ENCODE data around the gene CNGB1. TPM values are rescaled to one million over a fixed set of nuclear protein-coding genes. Genes with fewer than 3 reads are reported as not detected.

Gene CNGB1
- total RNA-seq, 1 donor from 2014 or later: not detected

- TF ChIP-seq CTCF (IDR thresholded peaks at IDR 0.05) (no peak), EZH2 (IDR thresholded peaks at IDR 0.05) (no peak)
- Mint-ChIP-seq H3K9me3 (no peaks in the 10 kb centered on the region), H3K4me3 (no peak overlapping the region), H3K27me3 (ENCODE audit: insufficient read depth, low read depth) (peaks cover 2% of the 10 kb centered on the region), H3K4me1 (peaks cover 3% of the 10 kb centered on the region), H3K27ac (no peak overlapping the region), H3K36me3 (no peaks in the 10 kb centered on the region)
- H3K4me3 ChIP-seq: no peak overlapping the region
- H3K9me3 ChIP-seq (ENCODE audit: low read depth): no peaks in the 10 kb centered on the region
- H3K27ac ChIP-seq: no peak overlapping the region
- H3K79me2 ChIP-seq (ENCODE audit: low read depth): no peaks in the 10 kb centered on the region
- DNase-seq (ENCODE audit: low spot score): no peak
- H2AFZ ChIP-seq (replicated peaks): no peak overlapping the region
- H3K27me3 ChIP-seq: no peaks in the 10 kb centered on the region
- H4K20me1 ChIP-seq (ENCODE audit: low read depth): no peaks in the 10 kb centered on the region
- H3K9ac ChIP-seq: no peak overlapping the region
- H3K4me1 ChIP-seq: no peaks in the 10 kb centered on the region
- H3F3A ChIP-seq (ENCODE audit: low read depth): no peaks in the 10 kb centered on the region
- H3K4me2 ChIP-seq: no peak overlapping the region
- H3K36me3 ChIP-seq: no peaks in the 10 kb centered on the region
Measured at GRCh38 chr16:57929250-57929649, 41.7 kb downstream of the CNGB1 start.

- no peaks in the 10 kb centered on the region for H4K20me1 ChIP-seq (ENCODE audit: low read depth)
- no peaks in the 10 kb centered on the region for H3K36me3 ChIP-seq
- H3K79me2 ChIP-seq (ENCODE audit: low read depth): no peaks in the 10 kb centered on the region
- peaks cover 3% of the 10 kb centered on the region for H3K9me3 Mint-ChIP-seq
- H3K4me1 Mint-ChIP-seq: peaks cover 6% of the 10 kb centered on the region
- H3K4me1 ChIP-seq: no peaks in the 10 kb centered on the region
- H3K4me2 ChIP-seq: no peak overlapping the region
- no peak overlapping the region for H3K4me3 ChIP-seq
- H3K27me3 Mint-ChIP-seq (ENCODE audit: insufficient read depth, low read depth): peaks cover 5% of the 10 kb centered on the region
- H3K9me3 ChIP-seq (ENCODE audit: low read depth): no peaks in the 10 kb centered on the region
- TF ChIP-seq CTCF (IDR thresholded peaks at IDR 0.05): no peak
- no peak for TF ChIP-seq EZH2phosphoT487 (IDR thresholded peaks at IDR 0.05)
- no peak for DNase-seq (ENCODE audit: low spot score)
- H2AFZ ChIP-seq (replicated peaks): no peak overlapping the region
- H3K27me3 ChIP-seq: no peaks in the 10 kb centered on the region
- no peaks in the 10 kb centered on the region for H3F3A ChIP-seq (ENCODE audit: low read depth)
- H3K9ac ChIP-seq: no peak overlapping the region
- no peak overlapping the region for H3K27ac Mint-ChIP-seq
- no peaks in the 10 kb centered on the region for H3K36me3 Mint-ChIP-seq
- no peak overlapping the region for H3K27ac ChIP-seq
- H3K4me3 Mint-ChIP-seq: no peak overlapping the region
Measured at GRCh38 chr16:57926041-57926440, 44.9 kb downstream of the CNGB1 start.

GRCh38 chr16:57925310-57925709, 45.6 kb downstream of the CNGB1 start:
- no peaks in the 10 kb centered on the region for H3K36me3 Mint-ChIP-seq
- peaks cover 5% of the 10 kb centered on the region for H3K27me3 Mint-ChIP-seq (ENCODE audit: insufficient read depth, low read depth)
- Histone ChIP-seq H3F3A (ENCODE audit: low read depth) (no peaks in the 10 kb centered on the region), H3K27ac (no peak overlapping the region), H2AFZ (replicated peaks) (no peak overlapping the region), H3K9ac (no peak overlapping the region), H3K4me3 (no peak overlapping the region), H3K79me2 (ENCODE audit: low read depth) (no peaks in the 10 kb centered on the region), H3K9me3 (ENCODE audit: low read depth) (no peaks in the 10 kb centered on the region), H4K20me1 (ENCODE audit: low read depth) (no peaks in the 10 kb centered on the region), H3K4me1 (no peaks in the 10 kb centered on the region), H3K4me2 (no peak overlapping the region), H3K27me3 (no peaks in the 10 kb centered on the region), H3K36me3 (no peaks in the 10 kb centered on the region)
- peaks cover 6% of the 10 kb centered on the region for H3K4me1 Mint-ChIP-seq
- no peak for DNase-seq (ENCODE audit: low spot score)
- TF ChIP-seq EZH2phosphoT487 (IDR thresholded peaks at IDR 0.05) (no peak), EZH2 (IDR thresholded peaks at IDR 0.05) (no peak), CTCF (IDR thresholded peaks at IDR 0.05) (no peak)
- H3K9me3 Mint-ChIP-seq: peaks cover 3% of the 10 kb centered on the region
- no peak overlapping the region for H3K27ac Mint-ChIP-seq
- H3K4me3 Mint-ChIP-seq: no peak overlapping the region

GRCh38 chr16:57924514-57924913, 46.4 kb downstream of the CNGB1 start:
- no peaks in the 10 kb centered on the region for H4K20me1 ChIP-seq (ENCODE audit: low read depth)
- no peak overlapping the region for H3K27ac Mint-ChIP-seq

More at GRCh38 chr16:57924514-57924913, 46.4 kb downstream of the CNGB1 start:
- H2AFZ ChIP-seq (replicated peaks): no peak overlapping the region
- DNase-seq (ENCODE audit: low spot score): no peak
- H3K36me3 ChIP-seq: no peaks in the 10 kb centered on the region
- H3F3A ChIP-seq (ENCODE audit: low read depth): no peaks in the 10 kb centered on the region
- Mint-ChIP-seq H3K36me3 (no peaks in the 10 kb centered on the region), H3K4me3 (no peak overlapping the region), H3K27me3 (ENCODE audit: insufficient read depth, low read depth) (peaks cover 5% of the 10 kb centered on the region), H3K4me1 (peaks cover 6% of the 10 kb centered on the region), H3K9me3 (peaks cover 3% of the 10 kb centered on the region)
- TF ChIP-seq EZH2 (IDR thresholded peaks at IDR 0.05) (no peak), EZH2phosphoT487 (IDR thresholded peaks at IDR 0.05) (no peak), CTCF (IDR thresholded peaks at IDR 0.05) (no peak)
- H3K79me2 ChIP-seq (ENCODE audit: low read depth): no peaks in the 10 kb centered on the region
- no peaks in the 10 kb centered on the region for H3K9me3 ChIP-seq (ENCODE audit: low read depth)
- H3K27me3 ChIP-seq: no peaks in the 10 kb centered on the region
- no peak overlapping the region for H3K9ac ChIP-seq
- no peak overlapping the region for H3K4me3 ChIP-seq
- H3K27ac ChIP-seq: no peak overlapping the region
- no peaks in the 10 kb centered on the region for H3K4me1 ChIP-seq
- H3K4me2 ChIP-seq: no peak overlapping the region
